ENCODE data around the gene ZNF496.

The ZNF496 gene

GRCh38 chr1:247326411-247327130, 5.1 kb downstream of the ZNF496 start:
- no peak for DNase-seq

- no peak for DNase-seq
Observed at GRCh38 chr1:247324923-247325322, 6.7 kb downstream of the ZNF496 start.

GRCh38 chr1:247324204-247324787, 7.4 kb downstream of the ZNF496 start:
- DNase-seq: no peak

DNA sequence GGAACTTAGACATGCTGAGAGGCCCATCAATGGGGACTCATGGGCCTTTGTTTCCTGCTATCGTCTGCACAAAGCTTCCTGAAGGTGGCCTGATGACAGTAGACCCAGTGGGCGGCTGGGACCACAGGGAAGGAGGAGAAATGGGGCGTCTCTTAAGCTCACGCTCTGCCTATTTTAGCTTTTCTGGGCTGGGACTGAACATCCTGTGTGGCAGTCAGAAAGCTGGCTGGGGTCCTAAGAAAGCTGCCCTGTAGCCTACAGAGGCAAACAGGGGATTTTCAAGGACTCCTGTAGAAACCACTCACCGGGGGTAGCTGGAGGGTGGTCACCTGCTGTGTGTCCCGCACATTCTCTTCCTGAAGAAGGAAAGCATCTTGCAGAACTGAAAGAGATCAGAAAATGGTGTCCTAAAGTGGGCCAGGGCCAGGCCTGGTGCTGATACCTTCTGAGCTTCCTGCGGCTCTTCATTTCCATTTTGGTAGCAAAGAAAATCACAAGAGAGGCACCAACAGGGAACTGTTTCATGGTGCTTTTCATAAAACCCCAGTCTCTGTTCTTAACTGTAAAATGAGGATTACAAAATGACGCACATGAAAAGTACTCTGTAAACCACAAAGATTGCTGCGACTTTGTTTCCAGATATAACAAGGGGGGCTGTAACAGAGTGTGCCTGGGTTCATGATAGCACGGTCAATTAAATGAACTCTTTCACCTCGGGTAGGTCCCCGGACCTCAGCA, 8.6 kb downstream of the ZNF496 start:
- DNase-seq: no peak

- no peak for DNase-seq
Observed at GRCh38 chr1:247322442-247322841, 9.2 kb downstream of the ZNF496 start.

DNA sequence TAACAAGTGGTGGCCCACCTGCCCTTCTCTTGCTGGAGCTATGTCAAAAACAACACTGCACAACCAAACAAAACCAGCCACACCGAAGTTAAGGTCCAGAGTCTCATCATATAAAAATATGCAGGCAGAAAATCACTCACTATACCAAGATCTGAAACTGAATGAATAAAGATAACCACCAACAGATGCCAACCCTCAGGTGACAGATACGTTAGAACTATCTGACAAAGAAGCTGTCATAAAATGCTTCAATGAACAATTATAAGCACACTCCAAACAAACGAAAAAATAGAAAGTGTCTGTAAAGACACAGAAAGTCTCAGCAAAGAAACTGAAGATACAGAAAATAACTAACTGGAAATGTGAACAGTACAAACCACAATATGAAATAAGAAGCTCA, 14.0 kb downstream of the ZNF496 start:
- DNase-seq: no peak

DNA sequence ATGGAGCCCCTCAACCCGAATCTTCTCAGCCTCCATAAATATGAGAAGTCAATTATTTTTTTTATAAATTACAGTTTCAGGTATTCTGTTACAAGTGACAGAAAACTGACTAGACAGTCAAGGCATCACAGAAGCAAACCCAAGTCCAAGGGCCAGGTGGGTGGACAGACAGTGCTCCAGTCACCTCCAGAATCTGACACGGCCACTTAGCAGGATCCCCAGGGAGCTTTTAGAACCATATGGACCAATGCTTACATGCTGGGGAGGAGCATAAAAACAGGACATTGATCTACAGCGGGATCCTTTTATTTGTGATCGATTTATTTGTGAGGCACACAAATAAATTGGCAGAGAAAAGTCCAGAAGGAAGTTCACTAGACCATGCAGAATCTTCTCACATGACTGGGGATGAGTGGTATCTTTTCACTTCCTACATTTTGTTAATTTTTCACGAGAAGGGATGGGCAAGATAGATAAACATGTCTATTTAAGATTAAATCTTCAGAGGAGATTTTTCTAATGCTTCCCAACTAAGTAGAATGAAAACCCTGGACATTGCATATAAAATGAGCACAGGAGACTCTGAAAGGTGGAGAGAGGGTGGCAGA, 15.0 kb downstream of the ZNF496 start:
- DNase-seq: no peak

GRCh38 chr1:247304031-247304430, 27.6 kb downstream of the ZNF496 start:
- no peak for DNase-seq

GRCh38 chr1:247303216-247303615, 28.5 kb downstream of the ZNF496 start:
- DNase-seq: no peak

GRCh38 chr1:247301176-247301540, 30.5 kb downstream of the ZNF496 start:
- no peak for DNase-seq

DNA sequence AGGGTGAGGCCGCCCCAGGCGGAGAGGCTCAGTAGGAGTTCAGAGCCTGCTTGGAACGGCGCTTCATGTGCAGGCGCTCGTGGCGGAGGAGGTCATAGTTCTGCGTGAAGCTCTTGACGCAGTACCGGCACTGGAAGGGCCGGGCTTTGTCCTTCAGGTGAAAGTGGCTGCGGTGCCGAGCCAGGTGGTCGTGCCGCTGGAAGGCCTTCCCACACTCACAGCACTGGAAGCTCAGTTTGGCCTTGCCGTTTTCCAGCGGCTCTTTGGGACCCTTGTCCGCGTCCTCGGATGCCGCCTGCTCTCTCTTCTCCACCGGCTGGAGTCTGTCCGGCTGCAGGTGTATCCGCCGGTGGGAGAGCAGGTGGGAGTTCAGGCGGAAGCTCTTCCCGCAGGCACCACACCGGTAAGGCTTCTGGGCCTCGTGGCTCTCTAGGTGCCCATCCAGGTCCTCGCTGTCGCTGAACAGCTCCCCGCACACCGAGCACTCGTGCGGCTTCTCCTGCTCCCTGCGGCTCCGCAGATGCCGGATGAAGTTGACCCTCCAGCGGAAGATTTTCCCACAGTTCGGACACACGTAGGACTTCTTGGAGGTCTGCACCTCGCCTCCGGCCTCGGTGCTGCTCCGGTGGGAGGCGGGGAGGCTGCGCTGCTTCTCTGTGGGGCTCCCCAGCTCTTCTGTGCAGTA, 31.0 kb downstream of the ZNF496 start:
- DNase-seq: no peak

- no peak for DNase-seq
Observed at GRCh38 chr1:247299723-247300381, 31.8 kb downstream of the ZNF496 start.

DNA sequence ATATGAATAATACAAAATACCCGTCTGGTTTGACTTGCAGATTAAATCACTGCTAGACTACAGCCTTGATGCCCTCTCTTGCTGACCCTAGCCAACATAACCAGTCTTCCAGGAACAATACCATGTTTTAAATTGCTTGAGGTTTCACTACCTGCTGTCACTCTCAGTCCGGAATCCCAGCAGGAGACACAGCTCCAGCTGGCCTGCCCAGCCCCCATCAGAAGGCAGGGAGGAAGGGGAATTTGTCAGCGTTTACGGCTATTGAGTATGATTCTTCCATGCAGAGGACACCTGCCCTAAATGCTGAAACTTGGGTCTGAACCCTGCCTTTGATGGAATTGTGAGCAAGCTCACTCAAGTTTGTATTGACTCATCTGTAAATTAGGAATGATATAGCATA, 33.0 kb downstream of the ZNF496 start:
- DNase-seq: no peak

DNA sequence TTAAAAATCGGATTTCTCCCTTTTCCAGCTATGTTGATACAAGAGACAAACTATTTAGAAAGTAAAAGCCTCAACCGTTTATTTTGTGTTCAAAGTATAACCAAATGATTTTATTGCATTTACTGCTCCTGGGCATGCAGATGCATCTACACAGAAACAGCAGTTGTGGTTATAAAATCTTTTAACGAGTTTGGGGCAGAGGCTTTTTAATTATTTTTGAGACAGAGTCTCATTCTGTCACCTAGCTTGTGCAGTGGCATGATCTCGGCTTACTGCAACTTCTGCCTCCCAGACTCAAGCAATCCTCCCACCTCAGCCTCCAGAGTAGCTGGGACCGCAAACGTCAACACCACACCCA, 33.6 kb downstream of the ZNF496 start:
- DNase-seq: no peak

- DNase-seq: no peak
Observed at GRCh38 chr1:247297263-247298123, 34.2 kb downstream of the ZNF496 start.

GRCh38 chr1:247296599-247297180, 35.0 kb downstream of the ZNF496 start:
- no peak for DNase-seq

DNA sequence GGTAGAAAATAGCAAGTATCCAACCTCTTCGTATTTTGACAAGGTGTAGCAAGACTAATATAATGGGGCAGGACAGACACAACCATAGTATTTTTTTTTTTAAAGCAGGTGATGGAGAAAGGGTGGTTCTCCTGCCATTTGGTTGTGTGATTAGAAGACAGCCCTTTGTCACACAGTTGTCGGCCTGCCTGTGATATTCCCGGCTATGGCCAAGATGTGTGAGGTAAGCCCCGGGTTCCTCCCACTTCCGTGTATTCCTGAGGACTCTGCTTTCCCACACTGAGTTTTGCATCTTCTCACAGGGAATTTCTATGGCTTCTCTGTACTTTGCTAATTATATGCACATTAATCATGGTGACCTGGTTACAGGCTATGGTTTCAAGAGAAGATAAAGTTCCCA, 35.9 kb downstream of the ZNF496 start:
- DNase-seq: no peak

GRCh38 chr1:247295274-247295684, 36.4 kb downstream of the ZNF496 start:
- DNase-seq: no peak

DNA sequence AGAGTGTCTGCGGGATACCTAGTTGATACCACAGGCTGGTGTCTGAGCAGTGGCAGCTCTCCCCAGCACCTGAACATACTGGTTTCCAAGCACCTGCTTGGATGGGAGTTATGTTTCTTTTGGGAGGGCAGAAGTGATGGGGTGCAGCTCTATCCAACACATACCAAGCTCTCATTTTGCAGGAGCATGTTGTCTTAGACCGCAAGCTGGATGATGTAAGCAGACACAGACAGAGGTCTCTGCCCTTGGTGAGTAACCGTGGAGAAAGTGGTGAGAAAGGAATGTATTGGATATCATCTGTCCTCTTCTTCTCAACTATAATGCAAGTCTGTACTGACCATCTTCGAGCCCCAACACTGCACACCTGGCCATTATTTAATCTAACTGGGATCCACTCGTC, 37.4 kb downstream of the ZNF496 start:
- DNase-seq: no peak

- DNase-seq: no peak
Observed at GRCh38 chr1:247293047-247293446, 38.6 kb downstream of the ZNF496 start.

DNA sequence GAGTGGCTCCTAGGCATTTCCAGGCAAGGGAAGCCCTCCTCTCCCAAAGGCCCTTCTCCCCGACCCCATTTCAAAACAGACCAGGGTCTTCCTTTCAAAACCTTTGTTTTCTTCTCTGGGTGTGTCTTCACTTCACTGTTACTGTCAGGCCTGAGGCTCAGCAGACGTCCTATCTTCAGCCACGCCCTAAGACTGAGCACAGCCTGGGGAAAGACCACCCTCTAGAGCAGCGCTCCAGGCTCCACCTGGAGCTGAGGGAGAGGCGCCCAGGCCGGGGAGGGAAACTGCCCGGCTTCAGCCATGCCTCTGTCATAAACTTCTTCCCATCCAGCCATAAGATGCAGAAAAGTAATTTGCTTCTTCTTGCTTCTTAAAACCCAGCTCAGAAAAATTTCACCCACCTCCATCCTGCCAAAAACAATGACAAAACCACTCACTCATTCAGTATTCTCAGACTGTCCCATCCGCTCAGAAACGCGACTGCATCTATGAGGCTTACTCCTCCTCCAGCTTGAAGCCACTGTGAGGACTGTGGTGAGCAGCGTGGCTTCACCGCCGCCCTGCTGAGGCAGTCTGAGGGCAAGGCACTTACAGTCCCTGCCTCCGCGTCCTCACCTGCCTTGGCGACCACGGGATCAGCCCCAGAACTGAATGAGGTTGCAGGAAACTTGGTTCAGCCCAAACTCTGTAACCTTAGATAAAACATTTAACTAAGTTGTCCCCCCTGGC, 39.7 kb downstream of the ZNF496 start:
- DNase-seq: no peak
